GM12865 (cell line): ENCODE data around the gene KIAA0930.

Experiments used
- DNase-seq: peaks from one replicate; pipeline ENCODE4 v3.0.0; 2010; ENCODE audit warnings: low read depth
- H3K4me3 ChIP-seq: 2 replicates; pipeline ENCODE4 v1.5.1; 2011; ENCODE audit warnings: mild to moderate bottlenecking, low read depth, low read length, control low read depth
- CTCF ChIP-seq: IDR thresholded peaks from 2 replicates; pipeline ENCODE4 v1.5.1; 2011; ENCODE audit warnings: low read length, control low read depth, low read depth, inconsistent platforms; ENCODE audit not compliant: insufficient read depth; ENCODE audit errors: missing control alignments

KIAA0930 gene

GRCh38 chr22:45159652-45160462, 80.8 kb downstream of the KIAA0930 start:
- TF ChIP-seq CTCF, result no peak
- no peak for DNase-seq
- no peak overlapping the region for H3K4me3 ChIP-seq

GRCh38 chr22:45157907-45158306, 82.8 kb downstream of the KIAA0930 start:
- no peak overlapping the region for H3K4me3 ChIP-seq
- no peak for TF ChIP-seq CTCF
- no peak for DNase-seq

- no peak for DNase-seq
- no peak for TF ChIP-seq CTCF
- no peak overlapping the region for H3K4me3 ChIP-seq
Observed at GRCh38 chr22:45155050-45155840, 85.4 kb downstream of the KIAA0930 start.

GRCh38 chr22:45154383-45154782, 86.3 kb downstream of the KIAA0930 start:
- no peak for DNase-seq
- no peak for TF ChIP-seq CTCF

GRCh38 chr22:45151503-45151902, 89.2 kb downstream of the KIAA0930 start:
- no peak for DNase-seq
- no peak for TF ChIP-seq CTCF
- no peak overlapping the region for H3K4me3 ChIP-seq

More at GRCh38 chr22:45154383-45154782, 86.3 kb downstream of the KIAA0930 start:
- H3K4me3 ChIP-seq, result no peak overlapping the region

GRCh38 chr22:45150139-45150538, 90.6 kb downstream of the KIAA0930 start:
- no peak for DNase-seq
- H3K4me3 ChIP-seq, result no peak overlapping the region
- TF ChIP-seq CTCF, result no peak
